ENCODE measurements around the gene TMEM51.

Gene TMEM51

DNA sequence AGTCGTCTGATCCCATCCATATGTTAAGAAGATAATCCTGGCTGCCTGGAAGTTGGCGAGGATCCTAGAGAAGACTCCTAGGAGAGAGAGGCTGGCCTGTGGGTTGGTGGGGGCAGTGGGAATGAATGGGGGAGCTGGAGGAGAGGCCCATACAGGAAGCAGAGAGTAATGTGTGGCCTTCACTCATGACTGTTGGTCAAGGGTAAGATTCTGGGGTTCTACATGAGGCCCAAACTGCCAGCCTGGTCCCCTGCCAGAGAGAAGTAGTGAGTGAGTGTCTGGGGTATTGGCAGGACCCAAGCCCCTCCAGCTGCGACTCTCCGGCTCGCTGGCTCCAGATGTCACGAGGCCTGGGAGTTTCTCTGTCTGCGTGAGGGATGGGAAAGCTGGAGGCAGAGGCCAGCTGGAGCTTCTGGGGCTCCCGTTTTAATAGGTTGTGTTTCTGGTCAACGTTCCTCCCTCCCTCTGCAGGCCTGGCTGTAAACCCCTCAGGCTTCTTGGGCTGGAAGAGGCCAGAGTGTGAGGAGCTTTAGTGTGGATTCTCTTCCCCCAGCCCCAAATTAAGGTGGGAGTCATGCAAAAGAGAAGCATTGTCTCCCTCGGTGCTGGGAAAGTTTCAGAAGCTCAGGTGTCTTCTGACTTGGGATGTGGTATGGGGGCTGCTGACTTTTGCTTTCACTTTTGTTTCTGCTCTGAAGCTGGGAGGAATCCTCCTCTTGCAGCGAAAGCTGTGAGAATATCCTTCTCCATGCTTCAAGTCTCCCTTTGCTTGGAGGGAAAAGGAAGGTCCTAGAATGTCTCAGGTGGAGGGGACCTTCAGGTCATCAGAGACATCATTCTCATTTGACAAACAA, 2.6 kb downstream of the TMEM51 start:
- in situ Hi-C loops (cut with MboI; ENCODE audit: low pct_unique_long_range_greater_than_20kb, low sequenced_read_pairs, unreplicated experiment): no loop called here
- TF ChIP-seq, protein P1, sequence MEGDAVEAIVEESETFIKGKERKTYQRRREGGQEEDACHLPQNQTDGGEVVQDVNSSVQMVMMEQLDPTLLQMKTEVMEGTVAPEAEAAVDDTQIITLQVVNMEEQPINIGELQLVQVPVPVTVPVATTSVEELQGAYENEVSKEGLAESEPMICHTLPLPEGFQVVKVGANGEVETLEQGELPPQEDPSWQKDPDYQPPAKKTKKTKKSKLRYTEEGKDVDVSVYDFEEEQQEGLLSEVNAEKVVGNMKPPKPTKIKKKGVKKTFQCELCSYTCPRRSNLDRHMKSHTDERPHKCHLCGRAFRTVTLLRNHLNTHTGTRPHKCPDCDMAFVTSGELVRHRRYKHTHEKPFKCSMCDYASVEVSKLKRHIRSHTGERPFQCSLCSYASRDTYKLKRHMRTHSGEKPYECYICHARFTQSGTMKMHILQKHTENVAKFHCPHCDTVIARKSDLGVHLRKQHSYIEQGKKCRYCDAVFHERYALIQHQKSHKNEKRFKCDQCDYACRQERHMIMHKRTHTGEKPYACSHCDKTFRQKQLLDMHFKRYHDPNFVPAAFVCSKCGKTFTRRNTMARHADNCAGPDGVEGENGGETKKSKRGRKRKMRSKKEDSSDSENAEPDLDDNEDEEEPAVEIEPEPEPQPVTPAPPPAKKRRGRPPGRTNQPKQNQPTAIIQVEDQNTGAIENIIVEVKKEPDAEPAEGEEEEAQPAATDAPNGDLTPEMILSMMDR (IDR thresholded peaks at IDR 0.05; ENCODE audit: extremely low read depth, insufficient read depth, missing control alignments): no peak
- DNase-seq (ENCODE audit: low spot score): peak; percentile 55

DNA sequence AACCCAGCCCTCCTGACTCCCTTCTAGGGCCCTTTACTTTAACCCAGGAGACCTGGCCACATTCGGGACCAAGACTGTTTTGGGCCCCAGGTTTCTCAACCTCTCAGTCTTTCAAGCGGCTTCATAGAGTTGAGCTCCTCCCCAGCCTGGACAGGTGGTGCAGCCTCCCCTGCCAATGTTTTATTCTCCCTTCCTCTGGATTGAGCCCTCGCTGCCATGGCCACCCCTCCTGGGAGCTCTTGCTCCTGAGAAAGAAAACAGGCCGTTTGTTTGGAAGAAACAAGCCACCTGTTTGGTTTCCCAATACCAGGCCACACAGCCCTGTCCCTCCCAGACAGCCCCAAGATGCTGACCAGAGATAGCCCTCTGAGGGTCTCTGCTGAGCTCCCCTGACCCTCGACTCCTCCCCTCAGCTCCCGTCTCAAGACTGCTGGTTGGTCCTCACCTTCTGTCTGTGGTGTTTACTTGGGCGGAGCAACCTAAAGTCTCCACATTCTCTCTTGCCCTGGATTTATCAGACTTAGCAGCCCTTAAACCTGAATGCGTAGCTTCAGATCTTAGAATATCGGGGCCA, 3.3 kb downstream of the TMEM51 start:
- no peak for DNase-seq (ENCODE audit: low spot score)
- in situ Hi-C loops (cut with MboI; ENCODE audit: low pct_unique_long_range_greater_than_20kb, low sequenced_read_pairs, unreplicated experiment): no loop called here
- TF ChIP-seq, protein P1 (IDR thresholded peaks at IDR 0.05; ENCODE audit: extremely low read depth, insufficient read depth, missing control alignments): no peak

DNA sequence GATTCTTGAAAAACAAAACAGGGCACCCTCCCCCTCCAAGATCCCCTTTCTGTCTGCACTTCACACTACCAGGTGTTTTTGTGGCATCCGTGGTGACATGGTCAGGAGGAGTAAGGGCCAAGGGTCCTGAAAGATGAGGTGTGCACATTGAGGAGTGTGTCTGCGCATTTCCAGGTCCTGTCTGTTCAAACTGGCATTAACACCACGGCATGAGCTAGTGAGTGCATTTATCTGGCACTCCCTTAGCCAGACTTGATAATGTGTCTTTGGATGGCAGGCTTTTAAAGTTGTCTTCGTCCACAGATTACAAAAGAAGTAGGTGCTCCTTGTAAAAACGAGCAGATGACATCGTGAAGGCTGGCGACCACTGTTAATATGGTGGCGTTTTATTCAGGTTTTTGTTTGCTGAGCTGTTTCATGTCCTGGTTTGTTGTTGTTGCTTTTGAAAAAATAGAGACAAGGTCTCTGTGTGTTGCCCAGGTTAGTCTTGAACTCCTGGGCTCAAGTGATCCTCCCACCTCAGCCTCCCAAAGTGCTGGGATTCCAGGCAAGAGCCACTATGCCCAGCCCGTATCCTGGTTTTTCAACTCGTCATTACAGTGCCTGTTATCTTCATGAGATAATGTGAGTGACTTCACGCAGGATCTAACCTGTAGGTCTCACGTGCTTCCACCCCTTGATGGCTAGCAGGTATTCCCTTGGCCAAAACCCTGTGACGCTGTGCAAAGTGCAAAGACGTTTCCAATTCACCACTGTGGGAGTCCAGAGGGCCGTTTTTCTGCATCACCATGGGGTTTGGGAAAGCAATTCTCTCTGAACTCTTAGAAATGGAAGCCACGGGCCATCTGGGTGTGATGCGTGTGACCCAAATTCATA, 4.2 kb downstream of the TMEM51 start:
- in situ Hi-C loops (cut with MboI; ENCODE audit: low pct_unique_long_range_greater_than_20kb, low sequenced_read_pairs, unreplicated experiment): no loop called here
- DNase-seq (ENCODE audit: low spot score): no peak
- TF ChIP-seq, protein P1 (IDR thresholded peaks at IDR 0.05; ENCODE audit: extremely low read depth, insufficient read depth, missing control alignments): no peak

DNA sequence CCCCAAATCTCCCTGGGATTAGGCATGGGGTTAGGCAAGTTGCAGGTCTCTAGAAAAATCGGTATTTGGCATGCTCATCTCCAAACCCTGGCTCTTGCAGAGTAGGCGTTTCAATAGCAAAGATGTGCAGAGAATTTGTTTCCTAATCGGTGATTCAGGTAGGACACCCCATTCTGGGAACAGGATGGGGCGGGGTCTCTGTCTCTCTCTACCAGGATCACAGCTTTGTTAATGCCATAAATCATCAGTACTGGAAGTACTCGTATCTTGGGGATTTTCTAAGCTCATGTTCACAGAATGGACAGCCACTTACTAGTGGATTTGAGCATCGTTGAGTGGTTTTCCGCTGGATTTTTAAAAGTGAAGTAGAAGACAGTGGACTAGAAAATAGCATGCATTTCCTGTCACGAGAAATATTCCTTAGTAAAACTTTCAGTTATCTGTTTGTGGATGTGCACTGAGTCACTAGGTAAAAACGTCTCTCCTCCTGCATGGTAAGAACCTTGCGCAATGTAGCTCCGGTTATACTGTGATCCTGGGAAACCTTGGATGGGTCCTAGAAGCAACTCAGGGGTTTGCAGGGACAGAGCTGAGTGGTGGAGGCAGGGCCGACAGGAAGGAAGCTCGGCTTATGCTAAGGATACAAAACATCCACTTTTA, 5.1 kb downstream of the TMEM51 start:
- TF ChIP-seq, protein P1 (IDR thresholded peaks at IDR 0.05; ENCODE audit: extremely low read depth, insufficient read depth, missing control alignments): no peak
- in situ Hi-C loops (cut with MboI; ENCODE audit: low pct_unique_long_range_greater_than_20kb, low sequenced_read_pairs, unreplicated experiment): no loop called here
- no peak for DNase-seq (ENCODE audit: low spot score)

DNA sequence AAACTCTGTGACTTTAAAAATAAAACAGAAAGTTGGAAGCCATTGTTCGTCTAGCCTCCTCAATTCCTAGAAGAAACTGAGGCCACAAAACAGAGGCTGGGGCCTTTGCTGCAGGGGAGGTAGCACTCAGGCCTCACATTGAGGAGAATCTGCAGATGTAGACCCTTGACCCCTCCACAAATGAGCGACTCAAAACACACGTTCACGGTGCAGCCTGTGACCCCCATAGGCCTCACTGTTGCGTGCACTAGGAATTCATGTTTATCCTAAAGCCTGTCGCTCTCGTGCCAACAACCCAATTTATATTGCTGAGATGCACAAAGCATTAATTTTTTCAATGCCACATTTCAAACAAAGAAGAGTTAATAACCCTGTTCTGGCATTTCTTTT, 5.6 kb downstream of the TMEM51 start:
- no peak for DNase-seq (ENCODE audit: low spot score)
- in situ Hi-C loops (cut with MboI; ENCODE audit: low pct_unique_long_range_greater_than_20kb, low sequenced_read_pairs, unreplicated experiment): no loop called here
- TF ChIP-seq, protein P1 (IDR thresholded peaks at IDR 0.05; ENCODE audit: extremely low read depth, insufficient read depth, missing control alignments): no peak

DNA sequence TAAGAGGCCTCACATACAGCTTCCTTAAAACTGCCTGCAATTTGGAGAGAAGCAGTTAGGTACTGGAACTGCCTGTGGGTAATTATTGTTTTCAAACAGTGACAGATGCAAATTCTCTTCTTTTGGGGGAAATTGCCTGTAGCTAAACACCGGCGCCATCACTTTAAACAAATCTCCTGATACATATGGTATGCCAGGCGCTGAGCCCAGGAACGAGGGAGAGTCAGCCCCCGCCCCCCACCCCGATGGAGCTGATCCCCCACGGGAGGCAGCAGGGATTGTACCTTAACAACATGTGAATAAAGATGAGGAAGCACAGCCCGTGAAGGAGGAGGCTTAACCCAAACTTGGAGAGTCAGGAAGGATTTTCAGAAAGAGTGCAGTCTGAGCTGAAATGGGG, 7.1 kb downstream of the TMEM51 start:
- TF ChIP-seq, protein P1 (IDR thresholded peaks at IDR 0.05; ENCODE audit: extremely low read depth, insufficient read depth, missing control alignments): no peak
- DNase-seq (ENCODE audit: low spot score): no peak
- in situ Hi-C loops (cut with MboI; ENCODE audit: low pct_unique_long_range_greater_than_20kb, low sequenced_read_pairs, unreplicated experiment): no loop called here

Data from GM13977 (cell line).